PC-3 (cell line): ENCODE results near the gene HELQ.

Source experiments
- EZH2 ChIP-seq: fragments of 300-600 bp; sonication (generic); IDR thresholded peaks from one replicate; pipeline ENCODE4 v1.6.1; 2017; ENCODE audit warnings: antibody characterized with exemption, mild to moderate bottlenecking, low read length; ENCODE audit not compliant: unreplicated experiment
- EZH2phosphoT487 ChIP-seq: fragments of 300-600 bp; sonication (generic); IDR thresholded peaks from 2 replicates; pipeline ENCODE4 v1.6.1; 2018; ENCODE audit warnings: mild to moderate bottlenecking, antibody characterized with exemption, low read length, borderline replicate concordance
- TF ChIP-seq, protein P1 (sequence below): fragments of 300-600 bp; sonication (generic); conservative IDR thresholded peaks from 2 replicates; pipeline ENCODE4 v1.5.1; 2017; ENCODE audit warnings: antibody characterized with exemption, low read depth, mild to moderate bottlenecking, low read length

DNA sequence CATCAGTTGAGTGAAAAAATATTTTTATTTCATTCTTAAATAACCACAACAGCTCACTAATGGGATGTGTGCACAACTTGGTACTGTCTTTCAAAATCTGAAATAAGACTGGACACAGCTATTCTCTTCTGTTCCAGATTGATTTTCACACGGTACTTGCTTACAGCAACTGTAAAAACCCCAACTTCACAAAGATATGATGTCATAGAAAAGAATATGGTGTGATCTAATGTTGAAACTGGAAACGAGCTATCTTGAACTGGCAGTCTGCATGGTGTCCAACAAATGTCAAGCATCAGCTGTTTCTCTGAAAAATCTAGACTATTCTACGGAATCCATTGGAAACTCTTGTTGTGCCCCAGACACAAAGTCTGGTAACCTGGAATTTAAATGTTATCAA is 14.7 kb downstream of the HELQ start:
- TF ChIP-seq, protein P1, sequence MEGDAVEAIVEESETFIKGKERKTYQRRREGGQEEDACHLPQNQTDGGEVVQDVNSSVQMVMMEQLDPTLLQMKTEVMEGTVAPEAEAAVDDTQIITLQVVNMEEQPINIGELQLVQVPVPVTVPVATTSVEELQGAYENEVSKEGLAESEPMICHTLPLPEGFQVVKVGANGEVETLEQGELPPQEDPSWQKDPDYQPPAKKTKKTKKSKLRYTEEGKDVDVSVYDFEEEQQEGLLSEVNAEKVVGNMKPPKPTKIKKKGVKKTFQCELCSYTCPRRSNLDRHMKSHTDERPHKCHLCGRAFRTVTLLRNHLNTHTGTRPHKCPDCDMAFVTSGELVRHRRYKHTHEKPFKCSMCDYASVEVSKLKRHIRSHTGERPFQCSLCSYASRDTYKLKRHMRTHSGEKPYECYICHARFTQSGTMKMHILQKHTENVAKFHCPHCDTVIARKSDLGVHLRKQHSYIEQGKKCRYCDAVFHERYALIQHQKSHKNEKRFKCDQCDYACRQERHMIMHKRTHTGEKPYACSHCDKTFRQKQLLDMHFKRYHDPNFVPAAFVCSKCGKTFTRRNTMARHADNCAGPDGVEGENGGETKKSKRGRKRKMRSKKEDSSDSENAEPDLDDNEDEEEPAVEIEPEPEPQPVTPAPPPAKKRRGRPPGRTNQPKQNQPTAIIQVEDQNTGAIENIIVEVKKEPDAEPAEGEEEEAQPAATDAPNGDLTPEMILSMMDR, result no peak
- no peak for TF ChIP-seq EZH2
- TF ChIP-seq EZH2phosphoT487, result no peak
